ENCODE results near the gene FNIP1. TPM values are rescaled to one million over a fixed set of nuclear protein-coding genes. Genes with fewer than 3 reads are reported as not detected.

The FNIP1 gene
- total RNA-seq, 3 donors from 2014 or later (not counting 1 experiment from before 2014, with no cell fraction given), result 49.6 to 54.6 (median 50.8) TPM

- 94% methylated on average over 2 of the region's 2 CpGs for WGBS (ENCODE audit: insufficient coverage)
- TF ChIP-seq CTCF (IDR thresholded peaks at IDR 0.05), result no peak
Measured at GRCh38 chr5:131825404-131826013, 28.7 kb upstream of the FNIP1 start.

GRCh38 chr5:131824631-131825030 lies 27.8 kb upstream of the FNIP1 start:
- Histone ChIP-seq H3K9me3 (ENCODE audit: control insufficient read depth, insufficient read depth, low read length) (no peaks in the 10 kb centered on the region), H3K4me1 (ENCODE audit: control insufficient read depth, insufficient read depth, low read length) (peaks cover under 1% of the 10 kb centered on the region), H3K27ac (ENCODE audit: low read length) (no peak overlapping the region), H3K36me3 (ENCODE audit: control insufficient read depth, insufficient read depth, low read length) (no peaks in the 10 kb centered on the region), H3K4me3 (ENCODE audit: low read length) (no peak overlapping the region), H3K27me3 (ENCODE audit: control insufficient read depth, insufficient read depth, low read length) (no peaks in the 10 kb centered on the region)
- TF ChIP-seq CTCF (IDR thresholded peaks at IDR 0.05), result no peak
- Mint-ChIP-seq H3K4me3 (no peak overlapping the region), H3K27me3 (ENCODE audit: low read depth in 2 of 2) (peaks cover 8 to 27% of the 10 kb centered on the region in 2 donors), H3K9me3 (no peaks in the 10 kb centered on the region), H3K36me3 (no peaks in the 10 kb centered on the region), H3K27ac (no peak overlapping the region), H3K4me1 (peaks cover 0 to 6% of the 10 kb centered on the region in 2 donors)
- no peak for ATAC-seq
- no peak for DNase-seq
- no CpG with 5 or more reads among the region's 1 CpG for WGBS (ENCODE audit: insufficient coverage)
- intact Hi-C loops (cut with micrococcal nuclease), result no loop called here

More at GRCh38 chr5:131825404-131826013, 28.7 kb upstream of the FNIP1 start:
- intact Hi-C loops (cut with micrococcal nuclease), result no loop called here
- Mint-ChIP-seq H3K27ac (no peak overlapping the region), H3K4me3 (no peak overlapping the region), H3K27me3 (ENCODE audit: low read depth in 2 of 2) (peaks cover 8 to 24% of the 10 kb centered on the region in 2 donors), H3K4me1 (peaks cover 0 to 6% of the 10 kb centered on the region in 2 donors), H3K9me3 (no peaks in the 10 kb centered on the region), H3K36me3 (no peaks in the 10 kb centered on the region)
- ATAC-seq (no peak), DNase-seq (no peak)
- no peaks in the 10 kb centered on the region for H3K9me3 ChIP-seq (ENCODE audit: control insufficient read depth, insufficient read depth, low read length)
- no peaks in the 10 kb centered on the region for H3K36me3 ChIP-seq (ENCODE audit: control insufficient read depth, insufficient read depth, low read length)
- H3K4me1 ChIP-seq (ENCODE audit: control insufficient read depth, insufficient read depth, low read length), result peaks cover 7% of the 10 kb centered on the region
- no peak overlapping the region for H3K4me3 ChIP-seq (ENCODE audit: low read length)
- H3K27ac ChIP-seq (ENCODE audit: low read length), result no peak overlapping the region
- H3K27me3 ChIP-seq (ENCODE audit: control insufficient read depth, insufficient read depth, low read length), result no peaks in the 10 kb centered on the region

GRCh38 chr5:131821221-131821620 lies 24.4 kb upstream of the FNIP1 start:
- Mint-ChIP-seq H3K36me3 (no peaks in the 10 kb centered on the region), H3K9me3 (no peaks in the 10 kb centered on the region), H3K27me3 (ENCODE audit: low read depth in 2 of 2) (peaks cover 8 to 27% of the 10 kb centered on the region in 2 donors), H3K4me1 (peaks cover 7 to 11% of the 10 kb centered on the region in 2 donors), H3K27ac (no peak overlapping the region), H3K4me3 (no peak overlapping the region)
- no peak for ATAC-seq
- no peak for TF ChIP-seq CTCF (IDR thresholded peaks at IDR 0.05)
- Histone ChIP-seq H3K4me1 (ENCODE audit: control insufficient read depth, insufficient read depth, low read length) (peaks cover 3% of the 10 kb centered on the region), H3K4me3 (ENCODE audit: low read length) (no peak overlapping the region), H3K36me3 (ENCODE audit: control insufficient read depth, insufficient read depth, low read length) (no peaks in the 10 kb centered on the region), H3K9me3 (ENCODE audit: control insufficient read depth, insufficient read depth, low read length) (no peaks in the 10 kb centered on the region), H3K27me3 (ENCODE audit: control insufficient read depth, insufficient read depth, low read length) (no peaks in the 10 kb centered on the region), H3K27ac (ENCODE audit: low read length) (no peak overlapping the region)
- no peak for DNase-seq
- whole genome bisulfite sequencing (ENCODE audit: insufficient coverage), result no CpG with 5 or more reads among the region's 1 CpG
- intact Hi-C loops (cut with micrococcal nuclease), result no loop called here

Data from natural killer cell (primary cell).